HepG2 (cell line): ENCODE data around the gene CTCF. TPM values are rescaled to one million over a fixed set of nuclear protein-coding genes. Genes with fewer than 3 reads are reported as not detected.

Source experiments
- DNMT3B ChIP-seq: conservative IDR thresholded peaks from 2 replicates; pipeline ENCODE4 v1.6.1; 2016; ENCODE audit warnings: missing biosample characterization, control low read depth
- FOXM1 ChIP-seq: sonication (generic); formaldehyde crosslinking; IDR thresholded peaks from 2 replicates; pipeline ENCODE4 v1.5.0; 2020; ENCODE audit warnings: missing genetic modification reagents
- GZF1 ChIP-seq: sonication (generic); formaldehyde crosslinking; IDR thresholded peaks from 2 replicates; pipeline ENCODE4 v1.5.1; 2020; ENCODE audit warnings: mild to moderate bottlenecking, missing genetic modification reagents
- HNF1B ChIP-seq: sonication (generic); formaldehyde crosslinking; IDR thresholded peaks from 2 replicates; pipeline ENCODE4 v1.5.1; 2020; ENCODE audit warnings: mild to moderate bottlenecking, moderate library complexity, missing genetic modification reagents
- HOXA3 ChIP-seq: sonication (generic); formaldehyde crosslinking; IDR thresholded peaks from 2 replicates; pipeline ENCODE4 v1.5.0; 2020; ENCODE audit warnings: missing genetic modification reagents
- KLF12 ChIP-seq: sonication (generic); formaldehyde crosslinking; IDR thresholded peaks from 2 replicates; pipeline ENCODE4 v1.4.0; 2020; ENCODE audit warnings: missing genetic modification reagents, borderline replicate concordance
- SETDB1 ChIP-seq: sonication (generic); formaldehyde crosslinking; IDR thresholded peaks from 2 replicates; pipeline ENCODE4 v1.5.1; 2020; ENCODE audit warnings: missing genetic modification reagents, mild to moderate bottlenecking, borderline replicate concordance
- ZNF12 ChIP-seq: sonication (generic); formaldehyde crosslinking; IDR thresholded peaks from 2 replicates; pipeline ENCODE4 v1.5.0; 2020; ENCODE audit warnings: missing genetic modification reagents
- ZNF800 ChIP-seq: sonication (generic); formaldehyde crosslinking; IDR thresholded peaks from 2 replicates; pipeline ENCODE4 v1.4.0; 2020; ENCODE audit warnings: missing genetic modification reagents
- polyA plus RNA-seq, 8 experiments: library from polyadenylated mRNA; depleted of rRNA in 3 of 8; stranded (reverse) in 7 of 8; unstranded in 1 of 8; fragments of >200 nt; fragmentation: Illumina TruSeq in 4 of 8; extraction: Trizol in 4 of 8; gene quantifications; 2 replicates each; pipeline versions ENCODE4 v1.2.1 to v1.2.3, GENCODE V29; 2011 to 2016; ENCODE audit warnings: low read depth in 4 of 8, missing spikeins in 1 of 8, mixed read lengths in 1 of 8; ENCODE audit not compliant: insufficient read depth in 1 of 8
- total RNA-seq, 5 experiments: library from RNA; depleted of rRNA; stranded (reverse); fragments of >200 nt; fragmentation: Illumina TruSeq; extraction: Trizol; gene quantifications; 2 replicates each; pipeline ENCODE4 v1.2.3, GENCODE V29; 2016; ENCODE audit warnings: low read depth in 1 of 5
- TF ChIP-seq, protein P1 (sequence below): sonication (generic); formaldehyde crosslinking; IDR thresholded peaks from 2 replicates; pipeline ENCODE4 v1.4.0; 2020; ENCODE audit warnings: missing genetic modification reagents
- TF ChIP-seq, protein P2 (sequence below): sonication (generic); formaldehyde crosslinking; IDR thresholded peaks from 2 replicates; pipeline ENCODE4 v1.4.0; 2020; ENCODE audit warnings: low read depth, mild to moderate bottlenecking, missing genetic modification reagents
- TF ChIP-seq, protein P3 (sequence below): sonication (generic); formaldehyde crosslinking; IDR thresholded peaks from 2 replicates; pipeline ENCODE4 v1.9.0; 2021; ENCODE audit warnings: missing genetic modification reagents, borderline replicate concordance
- TF ChIP-seq, protein P4 (sequence below): sonication (generic); formaldehyde crosslinking; IDR thresholded peaks from 2 replicates; pipeline ENCODE4 v1.8.0; 2022; ENCODE audit warnings: missing genetic modification reagents, mild to moderate bottlenecking, inconsistent platforms, borderline replicate concordance

Gene CTCF
- total and polyA plus RNA-seq, 2 of the 13 experiments (the other 11 are each of a cell fraction or from before 2014, with no cell fraction given), result 19.5 to 37.5 TPM

- TF ChIP-seq, protein P1, sequence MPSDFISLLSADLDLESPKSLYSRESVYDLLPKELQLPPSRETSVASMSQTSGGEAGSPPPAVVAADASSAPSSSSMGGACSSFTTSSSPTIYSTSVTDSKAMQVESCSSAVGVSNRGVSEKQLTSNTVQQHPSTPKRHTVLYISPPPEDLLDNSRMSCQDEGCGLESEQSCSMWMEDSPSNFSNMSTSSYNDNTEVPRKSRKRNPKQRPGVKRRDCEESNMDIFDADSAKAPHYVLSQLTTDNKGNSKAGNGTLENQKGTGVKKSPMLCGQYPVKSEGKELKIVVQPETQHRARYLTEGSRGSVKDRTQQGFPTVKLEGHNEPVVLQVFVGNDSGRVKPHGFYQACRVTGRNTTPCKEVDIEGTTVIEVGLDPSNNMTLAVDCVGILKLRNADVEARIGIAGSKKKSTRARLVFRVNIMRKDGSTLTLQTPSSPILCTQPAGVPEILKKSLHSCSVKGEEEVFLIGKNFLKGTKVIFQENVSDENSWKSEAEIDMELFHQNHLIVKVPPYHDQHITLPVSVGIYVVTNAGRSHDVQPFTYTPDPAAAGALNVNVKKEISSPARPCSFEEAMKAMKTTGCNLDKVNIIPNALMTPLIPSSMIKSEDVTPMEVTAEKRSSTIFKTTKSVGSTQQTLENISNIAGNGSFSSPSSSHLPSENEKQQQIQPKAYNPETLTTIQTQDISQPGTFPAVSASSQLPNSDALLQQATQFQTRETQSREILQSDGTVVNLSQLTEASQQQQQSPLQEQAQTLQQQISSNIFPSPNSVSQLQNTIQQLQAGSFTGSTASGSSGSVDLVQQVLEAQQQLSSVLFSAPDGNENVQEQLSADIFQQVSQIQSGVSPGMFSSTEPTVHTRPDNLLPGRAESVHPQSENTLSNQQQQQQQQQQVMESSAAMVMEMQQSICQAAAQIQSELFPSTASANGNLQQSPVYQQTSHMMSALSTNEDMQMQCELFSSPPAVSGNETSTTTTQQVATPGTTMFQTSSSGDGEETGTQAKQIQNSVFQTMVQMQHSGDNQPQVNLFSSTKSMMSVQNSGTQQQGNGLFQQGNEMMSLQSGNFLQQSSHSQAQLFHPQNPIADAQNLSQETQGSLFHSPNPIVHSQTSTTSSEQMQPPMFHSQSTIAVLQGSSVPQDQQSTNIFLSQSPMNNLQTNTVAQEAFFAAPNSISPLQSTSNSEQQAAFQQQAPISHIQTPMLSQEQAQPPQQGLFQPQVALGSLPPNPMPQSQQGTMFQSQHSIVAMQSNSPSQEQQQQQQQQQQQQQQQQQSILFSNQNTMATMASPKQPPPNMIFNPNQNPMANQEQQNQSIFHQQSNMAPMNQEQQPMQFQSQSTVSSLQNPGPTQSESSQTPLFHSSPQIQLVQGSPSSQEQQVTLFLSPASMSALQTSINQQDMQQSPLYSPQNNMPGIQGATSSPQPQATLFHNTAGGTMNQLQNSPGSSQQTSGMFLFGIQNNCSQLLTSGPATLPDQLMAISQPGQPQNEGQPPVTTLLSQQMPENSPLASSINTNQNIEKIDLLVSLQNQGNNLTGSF (CRISPR knock-in tag), result 0 out of 2 replicates have a peak, but pooled peaks have one; percentile 20
- TF ChIP-seq FOXM1 (0 out of 2 replicates have a peak, but pooled peaks have one; percentile 37), KLF12 (CRISPR knock-in tag) (0 out of 2 replicates have a peak, but pooled peaks have one; percentile 36), ZNF800 (CRISPR knock-in tag) (peak; percentile 57; the same call in 1 of the 2 replicates), ZNF12 (CRISPR knock-in tag) (no peak), SETDB1 (CRISPR knock-in tag) (no peak), GZF1 (CRISPR knock-in tag) (no peak), HOXA3 (CRISPR knock-in tag) (peak; percentile 28; the same call in 1 of the 2 replicates), HNF1B (CRISPR knock-in tag) (0 out of 2 replicates have a peak, but pooled peaks have one; percentile 14), DNMT3B (CRISPR knock-in tag) (no peak)
- TF ChIP-seq, protein P2, sequence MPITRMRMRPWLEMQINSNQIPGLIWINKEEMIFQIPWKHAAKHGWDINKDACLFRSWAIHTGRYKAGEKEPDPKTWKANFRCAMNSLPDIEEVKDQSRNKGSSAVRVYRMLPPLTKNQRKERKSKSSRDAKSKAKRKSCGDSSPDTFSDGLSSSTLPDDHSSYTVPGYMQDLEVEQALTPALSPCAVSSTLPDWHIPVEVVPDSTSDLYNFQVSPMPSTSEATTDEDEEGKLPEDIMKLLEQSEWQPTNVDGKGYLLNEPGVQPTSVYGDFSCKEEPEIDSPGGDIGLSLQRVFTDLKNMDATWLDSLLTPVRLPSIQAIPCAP (CRISPR knock-in tag), result no peak
- TF ChIP-seq, protein P3, sequence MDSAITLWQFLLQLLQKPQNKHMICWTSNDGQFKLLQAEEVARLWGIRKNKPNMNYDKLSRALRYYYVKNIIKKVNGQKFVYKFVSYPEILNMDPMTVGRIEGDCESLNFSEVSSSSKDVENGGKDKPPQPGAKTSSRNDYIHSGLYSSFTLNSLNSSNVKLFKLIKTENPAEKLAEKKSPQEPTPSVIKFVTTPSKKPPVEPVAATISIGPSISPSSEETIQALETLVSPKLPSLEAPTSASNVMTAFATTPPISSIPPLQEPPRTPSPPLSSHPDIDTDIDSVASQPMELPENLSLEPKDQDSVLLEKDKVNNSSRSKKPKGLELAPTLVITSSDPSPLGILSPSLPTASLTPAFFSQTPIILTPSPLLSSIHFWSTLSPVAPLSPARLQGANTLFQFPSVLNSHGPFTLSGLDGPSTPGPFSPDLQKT (CRISPR knock-in tag), result peak; percentile 37; the same call in 1 of the 2 replicates
- TF ChIP-seq, protein P4, sequence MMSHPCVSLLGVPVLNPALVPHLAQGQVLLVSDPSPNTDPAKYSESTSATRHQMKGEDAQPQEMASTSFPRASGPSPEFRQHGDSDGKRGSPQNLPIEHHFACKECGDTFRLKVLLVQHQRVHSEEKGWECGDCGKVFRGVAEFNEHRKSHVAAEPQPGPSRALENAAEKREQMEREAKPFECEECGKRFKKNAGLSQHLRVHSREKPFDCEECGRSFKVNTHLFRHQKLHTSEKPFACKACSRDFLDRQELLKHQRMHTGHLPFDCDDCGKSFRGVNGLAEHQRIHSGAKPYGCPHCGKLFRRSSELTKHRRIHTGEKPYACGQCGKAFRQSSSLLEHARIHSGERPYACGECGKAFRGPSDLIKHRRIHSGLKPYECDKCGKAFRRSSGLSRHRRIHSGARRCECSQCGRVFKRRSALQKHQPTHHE, result no peak
Observed at GRCh38 chr16:67649494-67649931, 87.2 kb downstream of the CTCF start (continued).
